ENCODE results near the gene MAN1C1.

Gene MAN1C1

GRCh38 chr1:25702101-25702775, 85.6 kb downstream of the MAN1C1 start:
- no peak overlapping the region for H3K4me2 ChIP-seq
- no peak overlapping the region for H3K27ac ChIP-seq
- H4K20me1 ChIP-seq (ENCODE audit: insufficient read depth): no peaks in the 10 kb centered on the region
- H3K36me3 ChIP-seq (ENCODE audit: insufficient read depth): no peaks in the 10 kb centered on the region
- no peak overlapping the region for H2AFZ ChIP-seq (ENCODE audit: low read depth)
- no peaks in the 10 kb centered on the region for H3K27me3 ChIP-seq (ENCODE audit: insufficient read depth, low read depth)
- no peak for TF ChIP-seq CTCF (conservative IDR thresholded peaks at IDR 0.05; ENCODE audit: low read depth, low read length)
- no peak overlapping the region for H3K9ac ChIP-seq
- peaks cover 36% of the 10 kb centered on the region for H3K4me1 ChIP-seq (ENCODE audit: low read depth, poor library complexity, severe bottlenecking)
- H3K79me2 ChIP-seq (ENCODE audit: insufficient read depth, low read depth): no peaks in the 10 kb centered on the region
- no peak overlapping the region for H3K4me3 ChIP-seq (IDR thresholded peaks at IDR 0.05; ENCODE audit: insufficient read depth, low read depth, low read length)

- Histone ChIP-seq H3K27me3 (ENCODE audit: insufficient read depth, low read depth) (no peaks in the 10 kb centered on the region), H3K79me2 (ENCODE audit: insufficient read depth, low read depth) (no peaks in the 10 kb centered on the region), H3K27ac (no peak overlapping the region), H3K9ac (no peak overlapping the region), H3K36me3 (ENCODE audit: insufficient read depth) (no peaks in the 10 kb centered on the region), H3K4me2 (no peak overlapping the region), H4K20me1 (ENCODE audit: insufficient read depth) (no peaks in the 10 kb centered on the region), H2AFZ (ENCODE audit: low read depth) (no peak overlapping the region), H3K4me3 (IDR thresholded peaks at IDR 0.05; ENCODE audit: insufficient read depth, low read depth, low read length) (no peak overlapping the region), H3K4me1 (ENCODE audit: low read depth, poor library complexity, severe bottlenecking) (peaks cover 36% of the 10 kb centered on the region)
- TF ChIP-seq CTCF (conservative IDR thresholded peaks at IDR 0.05; ENCODE audit: low read depth, low read length): no peak
Observed at GRCh38 chr1:25703041-25703440, 86.5 kb downstream of the MAN1C1 start.

- Histone ChIP-seq H3K27ac (peak overlapping the region; percentile 42; the same call in 1 of the 2 replicates), H3K4me2 (peak overlapping the region; percentile 79; the same call in 1 of the 2 replicates), H3K9ac (peak overlapping the region; percentile 23), H3K36me3 (ENCODE audit: insufficient read depth) (no peaks in the 10 kb centered on the region), H3K4me1 (ENCODE audit: low read depth, poor library complexity, severe bottlenecking) (peaks cover 36% of the 10 kb centered on the region), H4K20me1 (ENCODE audit: insufficient read depth) (no peaks in the 10 kb centered on the region), H3K4me3 (IDR thresholded peaks at IDR 0.05; ENCODE audit: insufficient read depth, low read depth, low read length) (no peak overlapping the region), H2AFZ (ENCODE audit: low read depth) (peak overlapping the region; percentile 35; the same call in 1 of the 2 replicates), H3K79me2 (ENCODE audit: insufficient read depth, low read depth) (no peaks in the 10 kb centered on the region), H3K27me3 (ENCODE audit: insufficient read depth, low read depth) (no peaks in the 10 kb centered on the region)
- no peak for TF ChIP-seq CTCF (conservative IDR thresholded peaks at IDR 0.05; ENCODE audit: low read depth, low read length)
Observed at GRCh38 chr1:25703671-25704266, 87.2 kb downstream of the MAN1C1 start.

GRCh38 chr1:25704267-25704691, 87.7 kb downstream of the MAN1C1 start:
- Histone ChIP-seq H3K4me3 (IDR thresholded peaks at IDR 0.05; ENCODE audit: insufficient read depth, low read depth, low read length) (no peak overlapping the region), H3K4me1 (ENCODE audit: low read depth, poor library complexity, severe bottlenecking) (peaks cover 36% of the 10 kb centered on the region), H2AFZ (ENCODE audit: low read depth) (peak overlapping the region; percentile 35), H3K27ac (peak overlapping the region; percentile 42; the same call in 1 of the 2 replicates), H3K79me2 (ENCODE audit: insufficient read depth, low read depth) (no peaks in the 10 kb centered on the region), H3K36me3 (ENCODE audit: insufficient read depth) (no peaks in the 10 kb centered on the region), H3K9ac (peak overlapping the region; percentile 23), H4K20me1 (ENCODE audit: insufficient read depth) (no peaks in the 10 kb centered on the region), H3K27me3 (ENCODE audit: insufficient read depth, low read depth) (no peaks in the 10 kb centered on the region), H3K4me2 (peak overlapping the region; percentile 79)
- no peak for TF ChIP-seq CTCF (conservative IDR thresholded peaks at IDR 0.05; ENCODE audit: low read depth, low read length)
